ENCODE results near the gene MEGF11.

- peak in 3 of 7 experiments; percentile 24 to 45 (median 40) for TF ChIP-seq CTCF (IDR thresholded peaks at IDR 0.05)
- TF ChIP-seq POLR2A (IDR thresholded peaks at IDR 0.05): no peak
These were observed 65.1 kb downstream of the MEGF11 start for GRCh38 chr15:66188464-66188863.
